HCT116 (cell line): ENCODE results near the gene SVEP1. TPM values are rescaled to one million over a fixed set of nuclear protein-coding genes. Genes with fewer than 3 reads are reported as not detected.

Experiments used
- ATAC-seq: fragments of 200-7000 bp; cut with Tn5 transposase; 2 replicates; pipeline ENCODE4 v1.9.1; 2020; ENCODE audit warnings: mild to moderate bottlenecking, moderate library complexity
- BruUV-seq: library from RNA; stranded (reverse); fragments of 400-500 nt; replicated peaks from 2 replicates; lab custom pipeline; 2021; lab: Mats Ljungman, UMichigan
- CTCF ChIA-PET: fragments of 300-600 bp; sonication (Branson Sonifier 250); formaldehyde crosslinking; loops from one replicate; lab custom pipeline; 2021; ENCODE audit warnings: antibody characterized with exemption; lab: Charles Lee
- POLR2A ChIA-PET: fragments of 300-600, 350-600 bp; sonication (Branson Sonifier 250); formaldehyde crosslinking; loops from one replicate; lab custom pipeline; 2021; ENCODE audit warnings: antibody characterized with exemption; lab: Charles Lee
- RAD21 ChIA-PET, 2 experiments: fragments of 300-600 bp; sonication (Branson Sonifier 250); formaldehyde crosslinking; loops; one replicate each; lab custom pipeline; 2023; ENCODE audit warnings: low total read pairs in 2 of 2; ENCODE audit not compliant: uncharacterized antibody in 2 of 2, unreplicated experiment in 2 of 2, low non-redundant PET in 1 of 2; lab: Charles Lee
- DNase-seq: peaks from one replicate; pipeline ENCODE4 v3.0.0-alpha.2; 2010; ENCODE audit warnings: low read depth, low spot score
- H2AFZ ChIP-seq: fragments of 200-600 bp; shearing (Covaris generic), sonication (generic); 2 replicates; pipeline ENCODE4 v1.6.1; 2017; ENCODE audit warnings: low read depth, mixed run types, mixed read lengths, antibody characterized with exemption, low read length; ENCODE audit not compliant: poor library complexity, severe bottlenecking
- H3K27ac ChIP-seq: 2 replicates; pipeline ENCODE4 v1.5.1; 2012; ENCODE audit warnings: low read depth, low read length
- H3K27me3 ChIP-seq: fragments of 200-600 bp; sonication (generic); 2 replicates; pipeline ENCODE4 v1.6.1; 2016; ENCODE audit warnings: mixed run types, low read length, mixed read lengths; ENCODE audit not compliant: insufficient read depth
- H3K36me3 ChIP-seq, 2 experiments: fragments of 200-500 bp in 1 of 2; fragments of 200-600 bp in 1 of 2; sonication (Bioruptor generic) in 1 of 2; sonication (generic) in 1 of 2; 2 replicates each; pipeline versions ENCODE4 v1.5.1 to v1.6.1; 2014 to 2016; ENCODE audit warnings: low read length in 2 of 2, inconsistent platforms in 1 of 2, mixed read lengths in 1 of 2, mixed run types in 1 of 2; ENCODE audit not compliant: insufficient read depth in 2 of 2, control insufficient read depth in 1 of 2
- H3K4me1 ChIP-seq, 2 experiments: fragments of 200-600 bp in 1 of 2; sonication (generic) in 1 of 2; 2 replicates each; pipeline versions ENCODE4 v1.5.1 to v1.6.1; 2012 to 2017; ENCODE audit warnings: low read length in 2 of 2, inconsistent platforms in 1 of 2, mild to moderate bottlenecking in 1 of 2, mixed read lengths in 1 of 2, mixed run types in 1 of 2, moderate library complexity in 1 of 2; ENCODE audit not compliant: insufficient read depth in 2 of 2, control insufficient read depth in 1 of 2
- H3K4me2 ChIP-seq: fragments of 200-600 bp; sonication (generic); 2 replicates; pipeline ENCODE4 v1.6.1; 2017; ENCODE audit warnings: mixed run types, low read length, mixed read lengths
- H3K4me3 ChIP-seq, 2 experiments: fragments of 200-600 bp in 1 of 2; sonication (generic) in 1 of 2; replicated peaks in 1 of 2; 2 replicates each; pipeline ENCODE4 v1.5.1; 2011 to 2016; ENCODE audit warnings: low read length in 2 of 2, control low read depth in 1 of 2, low read depth in 1 of 2, mild to moderate bottlenecking in 1 of 2, mixed read lengths in 1 of 2, mixed run types in 1 of 2
- H3K79me2 ChIP-seq: fragments of 200-600 bp; sonication (generic); 2 replicates; pipeline ENCODE4 v1.6.1; 2017; ENCODE audit warnings: mild to moderate bottlenecking, mixed run types, low read length, moderate library complexity, mixed read lengths; ENCODE audit not compliant: insufficient read depth
- H3K9ac ChIP-seq: fragments of 200-600 bp; sonication (generic); 2 replicates; pipeline ENCODE4 v1.6.1; 2016; ENCODE audit warnings: low read length, mixed read lengths
- H3K9me2 ChIP-seq: fragments of 200-600 bp; sonication (generic), shearing (Covaris generic); 2 replicates; pipeline ENCODE4 v1.6.1; 2017; ENCODE audit warnings: mixed run types, mild to moderate bottlenecking, moderate library complexity; ENCODE audit not compliant: insufficient read depth
- H3K9me3 ChIP-seq, 2 experiments: fragments of 200-500 bp in 1 of 2; fragments of 200-600 bp in 1 of 2; sonication (Bioruptor generic) in 1 of 2; sonication (generic) in 1 of 2; 2 replicates each; pipeline ENCODE4 v1.6.1; 2014 to 2017; ENCODE audit warnings: low read length in 2 of 2, mixed read lengths in 2 of 2, inconsistent platforms in 1 of 2, low read depth in 1 of 2, mild to moderate bottlenecking in 1 of 2, mixed run types in 1 of 2, moderate library complexity in 1 of 2; ENCODE audit not compliant: control insufficient read depth in 1 of 2, insufficient read depth in 1 of 2
- H4K20me1 ChIP-seq: fragments of 200-600 bp; sonication (generic), shearing (Covaris generic); 2 replicates; pipeline ENCODE4 v1.6.1; 2017; ENCODE audit warnings: mixed run types, mild to moderate bottlenecking, moderate library complexity; ENCODE audit not compliant: insufficient read depth
- ATF3 ChIP-seq: IDR thresholded peaks from 2 replicates; pipeline ENCODE4 v1.6.1; 2012
- CBX3 ChIP-seq: IDR thresholded peaks from 2 replicates; pipeline ENCODE4 v1.6.1; 2012; ENCODE audit warnings: low read depth
- CEBPB ChIP-seq: IDR thresholded peaks from 2 replicates; pipeline ENCODE4 v1.6.1; 2012; ENCODE audit warnings: low read depth
- CTCF ChIP-seq, 3 experiments: fragments of 200-600 bp in 1 of 3; sonication (generic) in 1 of 3; IDR thresholded peaks in 2 of 3; conservative IDR thresholded peaks in 1 of 3; 2 replicates each; pipeline ENCODE4 v1.5.1; 2012 to 2017; ENCODE audit warnings: low read depth in 2 of 3, low read length in 2 of 3, antibody characterized with exemption in 1 of 3, borderline replicate concordance in 1 of 3, control low read depth in 1 of 3, mild to moderate bottlenecking in 1 of 3, mixed read lengths in 1 of 3, mixed run types in 1 of 3, moderate library complexity in 1 of 3; ENCODE audit not compliant: insufficient read depth in 1 of 3
- EGR1 ChIP-seq: IDR thresholded peaks from 2 replicates; pipeline ENCODE4 v1.6.1; 2012; ENCODE audit warnings: low read depth
- EZH2 ChIP-seq: fragments of 200-600 bp; sonication (generic); IDR thresholded peaks from 2 replicates; pipeline ENCODE4 v1.6.1; 2017; ENCODE audit warnings: antibody characterized with exemption, mixed run types
- EZH2phosphoT487 ChIP-seq: fragments of 200-600 bp; IDR thresholded peaks from 2 replicates; pipeline ENCODE4 v1.6.1; 2018; ENCODE audit warnings: antibody characterized with exemption, borderline replicate concordance
- FOSL1 ChIP-seq: IDR thresholded peaks from 2 replicates; pipeline ENCODE4 v1.6.1; 2012; ENCODE audit warnings: low read depth
- JUND ChIP-seq: IDR thresholded peaks from 2 replicates; pipeline ENCODE4 v1.6.1; 2012
- MAX ChIP-seq: IDR thresholded peaks from 2 replicates; pipeline ENCODE4 v1.6.1; 2012
- POLR2A ChIP-seq: IDR thresholded peaks from 2 replicates; pipeline ENCODE4 v1.7.0; 2011; ENCODE audit warnings: borderline replicate concordance; ENCODE audit not compliant: insufficient read depth, insufficient read length; ENCODE audit errors: extremely low read depth
- POLR2AphosphoS5 ChIP-seq: IDR thresholded peaks from 2 replicates; pipeline ENCODE4 v1.6.1; 2011; ENCODE audit warnings: mild to moderate bottlenecking, low read depth, low read length, moderate library complexity
- RAD21 ChIP-seq: IDR thresholded peaks from 2 replicates; pipeline ENCODE4 v1.6.1; 2012; ENCODE audit warnings: low read depth, mild to moderate bottlenecking
- REST ChIP-seq: IDR thresholded peaks from 2 replicates; pipeline ENCODE4 v1.6.1; 2012; ENCODE audit warnings: low read depth
- SIN3A ChIP-seq: IDR thresholded peaks from 2 replicates; pipeline ENCODE4 v1.6.1; 2012; ENCODE audit warnings: low read depth
- SP1 ChIP-seq: IDR thresholded peaks from 2 replicates; pipeline ENCODE4 v1.6.1; 2012; ENCODE audit warnings: low read depth
- SRF ChIP-seq: IDR thresholded peaks from 2 replicates; pipeline ENCODE4 v1.6.1; 2012; ENCODE audit warnings: low read depth
- ZBTB33 ChIP-seq: IDR thresholded peaks from 2 replicates; pipeline ENCODE4 v1.6.1; 2011; ENCODE audit warnings: mild to moderate bottlenecking, low read length, moderate library complexity; ENCODE audit not compliant: insufficient replicate concordance; ENCODE audit errors: extremely low read depth
- ZFX ChIP-seq: fragments of 450-650 bp; IDR thresholded peaks from 2 replicates; pipeline ENCODE4 v1.6.1; 2017
- ZNF274 ChIP-seq: fragments of 200-500 bp; sonication (Bioruptor generic); IDR thresholded peaks from 2 replicates; pipeline ENCODE4 v1.6.1; 2014; ENCODE audit warnings: mild to moderate bottlenecking, low read depth, low read length, inconsistent platforms
- intact Hi-C: fragments of 100-400 bp; cut with micrococcal nuclease; formaldehyde crosslinking; loops from 2 replicates; pipeline ENCODE4 v1.10.0; 2022
- total RNA-seq: library from RNA; stranded (reverse); gene quantifications from one replicate; pipeline ENCODE4 v1.2.1, GENCODE V29; 2021; ENCODE audit not compliant: unreplicated experiment

Gene SVEP1
- total RNA-seq, 1 experiment from 2014 or later = 0.15 TPM

GRCh38 chr9:110389148-110389750 is 190.3 kb downstream of the SVEP1 start (continued):
- TF ChIP-seq CBX3 = no peak
- TF ChIP-seq JUND = no peak
- TF ChIP-seq EZH2phosphoT487 = no peak
- TF ChIP-seq ZFX = no peak
- TF ChIP-seq MAX = no peak
- no peak for TF ChIP-seq SIN3A
- TF ChIP-seq RAD21 = no peak

- H2AFZ ChIP-seq = no peak overlapping the region
- no peak overlapping the region for H3K27ac ChIP-seq
- no peaks in the 10 kb centered on the region for H3K79me2 ChIP-seq
- H3K9ac ChIP-seq = no peak overlapping the region
- intact Hi-C loops = no loop called here
- ChIA-PET POLR2A (no interaction called here), CTCF (no interaction called here), RAD21 (no interaction called here)
- BruUV-seq = no TSS peak
- no peak overlapping the region for H3K4me2 ChIP-seq
- H3K4me1 ChIP-seq = no peaks in the 10 kb centered on the region
- H3K4me3 ChIP-seq = no peak overlapping the region
- peaks cover 4% of the 10 kb centered on the region; the same call in 1 of the 2 replicates for H3K27me3 ChIP-seq
- H3K9me3 ChIP-seq = no peaks in the 10 kb centered on the region
- ATAC-seq (no peak), DNase-seq (no peak)
- H3K36me3 ChIP-seq = no peaks in the 10 kb centered on the region
- H3K9me2 ChIP-seq = no peaks in the 10 kb centered on the region
- H4K20me1 ChIP-seq = no peaks in the 10 kb centered on the region
- no peak for TF ChIP-seq CTCF (IDR thresholded peaks at IDR 0.05 in 2 of 3, conservative IDR thresholded peaks at IDR 0.05 in 1 of 3; ENCODE audit: borderline replicate concordance in 1 of 3, insufficient read depth in 1 of 3, low read depth in 2 of 3, low read length in 2 of 3)
- TF ChIP-seq ZNF274 = no peak
- TF ChIP-seq SP1 = no peak
- TF ChIP-seq EGR1 = no peak
- no peak for TF ChIP-seq ZBTB33
- TF ChIP-seq JUND = no peak
- no peak for TF ChIP-seq POLR2A
- TF ChIP-seq CEBPB = no peak
- TF ChIP-seq POLR2AphosphoS5 = no peak
- TF ChIP-seq ZFX = no peak
- TF ChIP-seq EZH2 = no peak
- no peak for TF ChIP-seq FOSL1
- TF ChIP-seq EZH2phosphoT487 = no peak
- TF ChIP-seq ATF3 = no peak
- TF ChIP-seq REST = no peak
- no peak for TF ChIP-seq SRF
These were observed 196.1 kb downstream of the SVEP1 start for GRCh38 chr9:110383491-110383890.
